K562 treated with DMSO at 1 percent for 4 hours (cell line): ENCODE results near the gene LPAR4. TPM values are rescaled to one million over a fixed set of nuclear protein-coding genes. Genes with fewer than 3 reads are reported as not detected.

ENCODE experiments used
- total RNA-seq: library from RNA; unstranded; fragments of 300-600 nt; gene quantifications from 2 replicates; pipeline ENCODE4 v1.2.3, GENCODE V29; 2022; ENCODE audit not compliant: insufficient read depth

Gene LPAR4, protein sequence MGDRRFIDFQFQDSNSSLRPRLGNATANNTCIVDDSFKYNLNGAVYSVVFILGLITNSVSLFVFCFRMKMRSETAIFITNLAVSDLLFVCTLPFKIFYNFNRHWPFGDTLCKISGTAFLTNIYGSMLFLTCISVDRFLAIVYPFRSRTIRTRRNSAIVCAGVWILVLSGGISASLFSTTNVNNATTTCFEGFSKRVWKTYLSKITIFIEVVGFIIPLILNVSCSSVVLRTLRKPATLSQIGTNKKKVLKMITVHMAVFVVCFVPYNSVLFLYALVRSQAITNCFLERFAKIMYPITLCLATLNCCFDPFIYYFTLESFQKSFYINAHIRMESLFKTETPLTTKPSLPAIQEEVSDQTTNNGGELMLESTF
- not detected in 2 replicates for total RNA-seq

DNA sequence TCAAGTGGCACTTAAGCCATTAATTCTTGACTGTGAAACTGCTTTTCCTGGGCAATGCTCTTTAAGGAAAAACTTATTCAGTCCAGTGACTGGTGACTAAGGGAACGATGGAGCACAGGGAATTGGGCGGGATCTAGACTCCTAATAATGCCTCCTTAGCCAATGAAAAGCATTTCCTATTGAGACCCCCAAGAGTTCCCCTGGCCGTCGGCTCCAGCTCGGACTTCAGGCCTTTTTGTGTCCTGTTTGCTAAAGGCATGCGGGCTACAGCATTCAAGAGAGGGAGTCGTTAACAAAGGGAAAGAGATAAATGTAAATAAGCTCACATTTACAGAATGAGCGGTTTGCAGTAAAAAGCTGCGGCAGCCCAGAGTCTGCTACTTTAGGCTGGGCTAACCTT, at the start of gene LPAR4:
Gene LPAR4 (plus strand): TSS at position 232 of the 400 bp plus-strand sequence. CDS start 7,150 bp downstream, outside the sequence.

Other genes with a start within 250 kb of the LPAR4 start
- not detected in 2 replicates for gene RTL3, start 88.4 kb upstream of the LPAR4 start, total RNA-seq
- gene P2RY10, start 197.7 kb downstream of the LPAR4 start, total RNA-seq = not detected in 2 replicates